Activated CD4-positive, CD25-positive, alpha-beta regulatory T cell treated with anti-CD3 and anti-CD28 coated beads, Interleukin-2, amount 50 U/mL, for 72 hours (primary cell): ENCODE results near the gene ITFG2.
"Not testable (repeated sequence)": the region's sequence is repeated elsewhere in the genome, so short reads cannot be mapped to it uniquely, and the experiment has no call there.

Experiments
- DNase-seq: peaks from one replicate; pipeline ENCODE4 v3.0.0; 2021

The ITFG2 gene

DNA sequence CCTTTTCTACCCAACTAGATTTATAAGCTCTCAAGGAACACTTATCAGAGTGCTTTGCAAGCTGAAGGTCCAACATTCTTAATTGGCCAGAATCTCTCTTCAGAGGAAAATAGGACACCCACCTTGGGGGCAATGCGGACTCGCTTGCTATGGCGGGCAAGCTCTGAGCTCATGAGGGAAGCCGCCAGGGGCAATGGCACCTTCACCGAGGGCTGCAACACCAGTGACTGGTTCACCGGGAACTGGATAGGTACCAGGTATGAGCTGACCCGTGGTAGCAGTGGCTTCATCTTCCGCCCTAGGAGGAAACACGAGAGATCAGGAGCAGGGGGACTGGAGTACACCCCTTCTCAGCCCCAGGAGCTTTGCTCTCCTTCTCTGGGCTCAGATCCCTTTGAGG lies 51.7 kb downstream of the ITFG2 start:
- no peak for DNase-seq

DNA sequence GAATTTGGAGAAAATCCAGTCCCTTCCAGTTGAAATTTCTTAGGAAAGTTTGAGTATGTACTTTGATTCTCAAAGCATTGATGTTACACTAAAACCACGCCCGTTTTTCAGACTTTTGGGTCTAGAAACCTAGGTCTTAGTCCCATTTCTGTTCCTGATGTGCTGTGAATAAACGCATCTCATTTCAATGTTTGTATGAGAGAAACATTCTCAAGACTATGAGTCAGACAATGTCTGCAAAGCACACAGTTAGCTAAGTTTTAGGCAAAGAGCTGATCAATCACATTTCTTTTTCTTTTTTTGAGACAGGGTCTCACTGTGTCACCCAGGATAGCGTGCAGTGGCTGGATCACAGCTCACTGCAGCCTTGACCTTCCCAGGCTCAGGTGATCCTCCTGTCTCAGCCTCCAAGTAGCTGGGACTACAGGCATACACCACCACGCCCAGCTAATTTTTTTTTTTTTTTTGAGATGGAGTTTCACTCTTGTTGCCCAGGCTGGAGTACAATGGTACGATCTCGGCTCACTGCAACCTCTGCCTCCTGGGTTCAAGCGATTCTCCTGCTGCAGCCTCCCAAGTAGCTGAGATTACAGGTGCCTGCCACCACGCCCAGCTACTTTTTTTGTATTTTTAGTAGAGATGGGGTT lies 56.6 kb downstream of the ITFG2 start:
- not testable (repeated sequence) for DNase-seq
